Thyroid gland (tissue), 4 donors: ENCODE results near the gene ADGRB3.

Experiments
- CTCF ChIP-seq, 6 experiments: fragments of 200-600 bp in 3 of 6; fragments of 450-650 bp in 3 of 6; sonication (generic) in 3 of 6; IDR thresholded peaks; one replicate each; pipeline ENCODE4 v1.5.1; 2016 to 2019; ENCODE audit warnings: antibody characterized with exemption in 6 of 6, mild to moderate bottlenecking in 2 of 6, inconsistent platforms in 1 of 6, moderate library complexity in 1 of 6
- POLR2A ChIP-seq, 2 donors: fragments of 450-650 bp; IDR thresholded peaks; one replicate each; pipeline ENCODE4 v1.6.1; 2017; ENCODE audit warnings: antibody characterized with exemption in 2 of 2, mild to moderate bottlenecking in 2 of 2, moderate library complexity in 1 of 2

- no peak for TF ChIP-seq CTCF (IDR thresholded peaks at IDR 0.05)
- no peak for TF ChIP-seq POLR2A (IDR thresholded peaks at IDR 0.05)
Measured at GRCh38 chr6:68901044-68901443, 266.0 kb downstream of the ADGRB3 start.
